GM19099 (cell line): ENCODE measurements around the gene MYLIP.

Source experiments
- POLR2A ChIP-seq: IDR thresholded peaks from 3 replicates; pipeline ENCODE4 v1.6.1; 2011; ENCODE audit warnings: low read depth; ENCODE audit not compliant: insufficient read length; ENCODE audit errors: extremely low read depth

MYLIP gene

GRCh38 chr6:16128759-16129622 is at the start of gene MYLIP:
Gene MYLIP (plus strand): TSS chr6:16129086. CDS start chr6:16129323, 237 bp downstream.
- peak; percentile 100 for TF ChIP-seq POLR2A

GRCh38 chr6:16079354-16079753 is 49.5 kb upstream of the MYLIP start:
- no peak for TF ChIP-seq POLR2A

GRCh38 chr6:16080204-16080603 is 48.7 kb upstream of the MYLIP start:
- TF ChIP-seq POLR2A: no peak

GRCh38 chr6:16081326-16081725 is 47.6 kb upstream of the MYLIP start:
- no peak for TF ChIP-seq POLR2A

GRCh38 chr6:16082361-16082760 is 46.5 kb upstream of the MYLIP start:
- TF ChIP-seq POLR2A: no peak

GRCh38 chr6:16086965-16087364 is 41.9 kb upstream of the MYLIP start:
- TF ChIP-seq POLR2A: no peak

GRCh38 chr6:16087386-16087785 is 41.5 kb upstream of the MYLIP start:
- no peak for TF ChIP-seq POLR2A

GRCh38 chr6:16088409-16088808 is 40.5 kb upstream of the MYLIP start:
- TF ChIP-seq POLR2A: no peak

GRCh38 chr6:16089232-16090062 is 39.4 kb upstream of the MYLIP start:
- TF ChIP-seq POLR2A: no peak

GRCh38 chr6:16090452-16090851 is 38.4 kb upstream of the MYLIP start:
- no peak for TF ChIP-seq POLR2A

GRCh38 chr6:16090920-16091319 is 38.0 kb upstream of the MYLIP start:
- TF ChIP-seq POLR2A: no peak

GRCh38 chr6:16092140-16092539 is 36.7 kb upstream of the MYLIP start:
- no peak for TF ChIP-seq POLR2A

- TF ChIP-seq POLR2A: no peak
Observed at GRCh38 chr6:16092990-16093389, 35.9 kb upstream of the MYLIP start.

GRCh38 chr6:16095180-16095579 is 33.7 kb upstream of the MYLIP start:
- TF ChIP-seq POLR2A: no peak

- TF ChIP-seq POLR2A: no peak
Observed at GRCh38 chr6:16097382-16098171, 31.3 kb upstream of the MYLIP start.
